Uterus (tissue), 2 donors: Measurements from ENCODE around the gene NEUROD1.

Source experiments
- CTCF ChIP-seq, 4 experiments: fragments of 200-600 bp in 2 of 4; fragments of 450-650 bp in 2 of 4; sonication (generic) in 2 of 4; IDR thresholded peaks; one replicate each; pipeline ENCODE4 v1.5.1; 2016 to 2019; ENCODE audit warnings: antibody characterized with exemption in 4 of 4, mild to moderate bottlenecking in 2 of 4, moderate library complexity in 1 of 4
- POLR2A ChIP-seq, 2 donors: fragments of 450-650 bp; IDR thresholded peaks; one replicate each; pipeline ENCODE4 v1.6.1; 2016; ENCODE audit warnings: antibody characterized with exemption in 2 of 2, mild to moderate bottlenecking in 1 of 2, moderate library complexity in 1 of 2

DNA sequence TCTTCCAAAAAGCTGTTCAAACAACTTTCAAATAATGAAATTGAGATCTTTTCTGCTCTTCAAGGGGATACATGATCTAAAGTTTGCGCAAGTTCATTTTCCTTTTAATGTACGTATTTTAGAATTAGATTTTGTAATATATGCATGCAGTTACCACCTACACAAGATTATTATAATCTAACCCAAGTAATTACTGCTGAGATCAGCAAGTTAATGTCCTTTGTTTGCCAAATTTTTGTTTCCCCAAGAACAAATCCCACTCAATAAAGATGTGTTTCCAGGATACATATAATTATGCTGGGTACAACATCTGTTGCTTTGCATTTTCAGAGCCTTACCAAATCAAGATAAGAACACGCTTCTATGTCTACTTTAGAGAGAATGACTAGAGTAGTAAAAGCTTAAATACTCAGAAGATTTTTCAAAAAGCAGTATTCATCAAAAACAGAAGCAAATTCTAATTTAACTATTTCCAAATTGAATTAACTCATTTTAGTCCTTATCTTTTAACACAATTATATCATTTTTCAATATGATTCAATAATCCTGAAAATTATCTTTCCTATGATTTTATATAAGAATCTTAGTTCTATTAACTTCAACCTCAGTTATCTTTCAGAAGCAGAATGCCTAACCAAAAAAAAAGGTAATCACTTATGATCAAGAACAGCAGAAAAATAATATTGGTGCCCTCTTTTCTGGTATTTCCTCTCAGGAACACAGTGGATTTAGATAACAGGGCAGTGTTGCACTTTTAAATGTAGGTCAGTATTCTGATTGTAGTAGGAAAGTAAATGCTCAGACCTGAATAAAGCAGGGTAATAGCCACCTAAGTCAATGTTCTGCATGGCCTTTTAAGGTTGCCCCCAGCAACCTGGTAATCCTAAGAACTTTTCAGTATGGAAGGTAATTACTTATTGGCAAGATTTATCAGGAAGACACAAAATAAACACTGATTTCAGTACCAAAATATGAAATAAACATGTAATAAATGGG is 51.4 kb downstream of the NEUROD1 start:
- TF ChIP-seq CTCF (IDR thresholded peaks at IDR 0.05): no peak
- no peak for TF ChIP-seq POLR2A (IDR thresholded peaks at IDR 0.05)
